OCI-LY1 (cell line): Measurements from ENCODE around the gene ACTN4.

Source experiments
- CTCF ChIP-seq: fragments of 200-600 bp; sonication (generic), shearing (Covaris generic); IDR thresholded peaks from 2 replicates; pipeline ENCODE4 v1.5.1; 2017; ENCODE audit warnings: mild to moderate bottlenecking, antibody characterized with exemption, low read length, moderate library complexity, mixed read lengths
- EZH2 ChIP-seq: fragments of 200-600 bp; sonication (generic), shearing (Covaris generic); IDR thresholded peaks from 2 replicates; pipeline ENCODE4 v1.8.0; 2017; ENCODE audit warnings: borderline replicate concordance, mixed run types, mild to moderate bottlenecking, antibody characterized with exemption, low read length, moderate library complexity, mixed read lengths

- TF ChIP-seq CTCF (no peak), EZH2 (no peak)
These were observed at the start of gene ACTN4 for GRCh38 chr19:38647368-38647965.
